ENCODE data around the gene CYP4F22. TPM values are rescaled to one million over a fixed set of nuclear protein-coding genes. Genes with fewer than 3 reads are reported as not detected.
A peak's percentile ranks its signal among the peaks of the same experiment; 100 is the strongest.

Gene CYP4F22
- total RNA-seq, 1 donor from 2014 or later, result not detected

- Mint-ChIP-seq H3K4me3 (ENCODE audit: unreplicated experiment) (no peak overlapping the region), H3K27me3 (ENCODE audit: unreplicated experiment) (peaks cover 15% of the 10 kb centered on the region), H3K27ac (ENCODE audit: unreplicated experiment) (no peak overlapping the region), H3K36me3 (ENCODE audit: low read depth, unreplicated experiment) (peaks cover 7% of the 10 kb centered on the region), H3K4me1 (ENCODE audit: unreplicated experiment) (peaks cover 5% of the 10 kb centered on the region), H3K9me3 (ENCODE audit: unreplicated experiment) (peaks cover 10% of the 10 kb centered on the region)
- no peak for DNase-seq (ENCODE audit: low spot score)
- TF ChIP-seq CTCF (IDR thresholded peaks at IDR 0.05; ENCODE audit: unreplicated experiment), result no peak
Measured at GRCh38 chr19:15466851-15467733, 41.2 kb upstream of the CYP4F22 start.

- Mint-ChIP-seq H3K9me3 (ENCODE audit: unreplicated experiment) (peaks cover 10% of the 10 kb centered on the region), H3K4me3 (ENCODE audit: unreplicated experiment) (no peak overlapping the region), H3K27ac (ENCODE audit: unreplicated experiment) (no peak overlapping the region), H3K27me3 (ENCODE audit: unreplicated experiment) (peaks cover 15% of the 10 kb centered on the region), H3K36me3 (ENCODE audit: low read depth, unreplicated experiment) (peaks cover 7% of the 10 kb centered on the region), H3K4me1 (ENCODE audit: unreplicated experiment) (peaks cover 5% of the 10 kb centered on the region)
- no peak for DNase-seq (ENCODE audit: low spot score)
- TF ChIP-seq CTCF (IDR thresholded peaks at IDR 0.05; ENCODE audit: unreplicated experiment), result no peak
Measured at GRCh38 chr19:15467734-15468214, 40.6 kb upstream of the CYP4F22 start.

- H3K27ac Mint-ChIP-seq (ENCODE audit: unreplicated experiment), result no peak overlapping the region
- H3K4me3 Mint-ChIP-seq (ENCODE audit: unreplicated experiment), result peak overlapping the region; percentile 33
- DNase-seq (ENCODE audit: low spot score), result no peak
- peaks cover 15% of the 10 kb centered on the region for H3K27me3 Mint-ChIP-seq (ENCODE audit: unreplicated experiment)
- H3K9me3 Mint-ChIP-seq (ENCODE audit: unreplicated experiment), result peaks cover 10% of the 10 kb centered on the region
- H3K36me3 Mint-ChIP-seq (ENCODE audit: low read depth, unreplicated experiment), result peaks cover 7% of the 10 kb centered on the region
- H3K4me1 Mint-ChIP-seq (ENCODE audit: unreplicated experiment), result peaks cover 5% of the 10 kb centered on the region
- TF ChIP-seq CTCF (IDR thresholded peaks at IDR 0.05; ENCODE audit: unreplicated experiment), result no peak
Measured at GRCh38 chr19:15468675-15469512, 39.4 kb upstream of the CYP4F22 start.

GRCh38 chr19:15469513-15470297 is 38.6 kb upstream of the CYP4F22 start:
- DNase-seq (ENCODE audit: low spot score), result no peak
- H3K4me3 Mint-ChIP-seq (ENCODE audit: unreplicated experiment), result no peak overlapping the region
- H3K9me3 Mint-ChIP-seq (ENCODE audit: unreplicated experiment), result peaks cover 10% of the 10 kb centered on the region
- H3K4me1 Mint-ChIP-seq (ENCODE audit: unreplicated experiment), result peaks cover 5% of the 10 kb centered on the region
- no peak for TF ChIP-seq CTCF (IDR thresholded peaks at IDR 0.05; ENCODE audit: unreplicated experiment)
- H3K36me3 Mint-ChIP-seq (ENCODE audit: low read depth, unreplicated experiment), result peaks cover 7% of the 10 kb centered on the region
- H3K27me3 Mint-ChIP-seq (ENCODE audit: unreplicated experiment), result peaks cover 15% of the 10 kb centered on the region
- no peak overlapping the region for H3K27ac Mint-ChIP-seq (ENCODE audit: unreplicated experiment)

Data from endothelial cell (in vitro differentiated cells).